Measurements from ENCODE around the gene ACAN.
A peak's percentile ranks its signal among the peaks of the same experiment; 100 is the strongest.

Gene ACAN

DNA sequence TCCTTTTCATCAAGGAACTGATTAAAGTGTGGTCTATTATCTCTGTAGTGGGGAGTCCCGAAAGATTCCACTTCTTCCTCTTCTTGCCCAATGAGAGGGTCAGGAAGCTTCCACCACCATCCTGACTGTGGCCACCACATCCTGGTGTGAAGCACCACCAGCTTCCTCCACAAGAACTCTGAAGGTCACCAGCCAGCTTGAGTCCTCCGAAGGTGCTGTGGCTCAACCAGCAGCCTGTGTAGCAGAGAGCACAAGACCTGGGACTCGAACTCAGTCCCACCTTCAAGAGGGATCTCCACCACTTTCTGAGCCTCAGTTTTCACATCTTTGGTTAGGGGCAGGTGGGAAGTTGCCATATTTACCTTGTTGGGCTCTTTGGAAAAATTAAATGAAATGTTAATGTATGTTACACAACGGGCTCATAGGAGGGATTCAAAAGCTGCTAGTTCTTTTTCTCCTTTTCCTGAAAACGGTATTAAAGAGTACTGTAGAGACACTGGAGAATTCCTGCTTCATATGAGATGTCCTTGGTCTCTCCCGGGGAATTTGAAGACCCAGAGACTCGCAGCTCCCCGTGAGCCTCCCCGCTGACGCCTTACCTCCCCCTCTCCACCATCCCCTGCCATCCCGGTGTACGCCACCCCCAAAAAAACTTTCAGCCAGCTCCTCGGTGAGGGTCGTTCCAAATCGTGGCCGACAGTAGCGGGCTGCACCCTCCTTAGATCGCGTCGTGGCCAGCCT lies 816 bp upstream of the ACAN start:
- no peaks in the 10 kb centered on the region for H3K36me3 ChIP-seq
- no peaks in the 10 kb centered on the region for H3K9me3 ChIP-seq (ENCODE audit: severe bottlenecking)
- no peak for DNase-seq
- TF ChIP-seq, protein P1, sequence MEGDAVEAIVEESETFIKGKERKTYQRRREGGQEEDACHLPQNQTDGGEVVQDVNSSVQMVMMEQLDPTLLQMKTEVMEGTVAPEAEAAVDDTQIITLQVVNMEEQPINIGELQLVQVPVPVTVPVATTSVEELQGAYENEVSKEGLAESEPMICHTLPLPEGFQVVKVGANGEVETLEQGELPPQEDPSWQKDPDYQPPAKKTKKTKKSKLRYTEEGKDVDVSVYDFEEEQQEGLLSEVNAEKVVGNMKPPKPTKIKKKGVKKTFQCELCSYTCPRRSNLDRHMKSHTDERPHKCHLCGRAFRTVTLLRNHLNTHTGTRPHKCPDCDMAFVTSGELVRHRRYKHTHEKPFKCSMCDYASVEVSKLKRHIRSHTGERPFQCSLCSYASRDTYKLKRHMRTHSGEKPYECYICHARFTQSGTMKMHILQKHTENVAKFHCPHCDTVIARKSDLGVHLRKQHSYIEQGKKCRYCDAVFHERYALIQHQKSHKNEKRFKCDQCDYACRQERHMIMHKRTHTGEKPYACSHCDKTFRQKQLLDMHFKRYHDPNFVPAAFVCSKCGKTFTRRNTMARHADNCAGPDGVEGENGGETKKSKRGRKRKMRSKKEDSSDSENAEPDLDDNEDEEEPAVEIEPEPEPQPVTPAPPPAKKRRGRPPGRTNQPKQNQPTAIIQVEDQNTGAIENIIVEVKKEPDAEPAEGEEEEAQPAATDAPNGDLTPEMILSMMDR (IDR thresholded peaks at IDR 0.05; ENCODE audit: low read depth, low read length), result no peak
- no peak overlapping the region for H3K27ac ChIP-seq
- H3K27me3 ChIP-seq (ENCODE audit: insufficient read depth, low read depth, severe bottlenecking), result peaks cover 28% of the 10 kb centered on the region
- H3K4me3 ChIP-seq (ENCODE audit: low read depth, low read length), result peak overlapping the region; percentile 53

DNA sequence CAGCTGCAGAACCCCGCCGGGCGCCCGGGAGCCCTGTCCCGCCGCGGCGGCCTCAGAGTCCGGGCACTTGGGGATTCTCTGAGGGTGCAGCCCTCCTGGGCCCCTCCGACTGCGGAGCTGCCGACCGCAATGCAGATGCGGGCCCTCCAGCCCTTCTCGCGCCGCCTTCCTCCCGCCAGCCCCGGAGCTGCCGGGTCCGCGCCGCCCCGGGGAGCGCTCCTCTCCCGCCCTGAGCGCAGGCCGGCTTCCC lies 320 bp upstream of the ACAN start:
- Histone ChIP-seq H3K27me3 (ENCODE audit: insufficient read depth, low read depth, severe bottlenecking) (peaks cover 28% of the 10 kb centered on the region), H3K9me3 (ENCODE audit: severe bottlenecking) (no peaks in the 10 kb centered on the region), H3K4me3 (ENCODE audit: low read depth, low read length) (peak overlapping the region; percentile 53), H3K36me3 (no peaks in the 10 kb centered on the region), H3K27ac (no peak overlapping the region)
- DNase-seq, result peak; percentile 11
- TF ChIP-seq, protein P1 (IDR thresholded peaks at IDR 0.05; ENCODE audit: low read depth, low read length), result no peak

DNA sequence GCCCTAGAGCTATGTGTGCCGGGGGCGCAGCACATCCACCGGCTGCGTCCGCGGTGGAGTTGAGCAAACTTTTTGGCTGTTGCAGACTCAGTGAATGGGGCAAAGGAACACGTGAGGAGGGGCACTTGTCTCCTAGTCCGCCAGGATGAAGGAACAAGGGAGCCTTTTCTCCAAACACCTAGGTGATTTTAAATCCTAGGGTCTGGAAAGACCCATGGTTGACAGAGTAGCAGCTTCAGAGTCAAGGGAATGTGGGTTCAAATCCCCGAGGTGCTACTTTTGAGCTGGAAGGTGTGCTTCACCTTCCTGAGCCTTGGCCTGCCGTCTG lies 648 bp downstream of the ACAN start:
- Histone ChIP-seq H3K9me3 (ENCODE audit: severe bottlenecking) (no peaks in the 10 kb centered on the region), H3K36me3 (no peaks in the 10 kb centered on the region), H3K27ac (no peak overlapping the region), H3K4me3 (ENCODE audit: low read depth, low read length) (peak overlapping the region; percentile 45), H3K27me3 (ENCODE audit: insufficient read depth, low read depth, severe bottlenecking) (peaks cover 28% of the 10 kb centered on the region)
- DNase-seq, result no peak
- TF ChIP-seq, protein P1 (IDR thresholded peaks at IDR 0.05; ENCODE audit: low read depth, low read length), result no peak

DNA sequence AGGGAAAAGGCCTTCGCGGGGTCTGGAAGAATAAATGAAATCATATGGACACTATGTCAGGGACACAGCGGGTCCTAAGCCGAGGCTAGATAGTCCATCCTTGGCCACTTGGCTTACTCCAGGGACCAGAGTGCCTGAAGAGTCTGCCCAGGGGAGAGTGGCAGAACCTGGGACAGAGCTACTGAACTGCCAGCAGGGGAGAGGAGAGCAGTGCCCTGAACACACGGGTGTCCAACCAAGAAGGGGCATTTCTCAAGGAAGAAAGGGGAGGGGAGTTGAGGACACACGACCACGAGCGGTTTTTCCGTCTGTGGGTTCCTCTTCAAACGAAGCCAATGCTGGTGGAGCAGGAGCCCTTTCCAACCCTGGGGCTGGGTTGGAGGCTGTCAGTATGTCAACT lies 1.0 kb downstream of the ACAN start:
- no peak for DNase-seq
- Histone ChIP-seq H3K36me3 (no peaks in the 10 kb centered on the region), H3K27me3 (ENCODE audit: insufficient read depth, low read depth, severe bottlenecking) (peaks cover 28% of the 10 kb centered on the region), H3K4me3 (ENCODE audit: low read depth, low read length) (no peak overlapping the region), H3K9me3 (ENCODE audit: severe bottlenecking) (no peaks in the 10 kb centered on the region), H3K27ac (no peak overlapping the region)
- TF ChIP-seq, protein P1 (IDR thresholded peaks at IDR 0.05; ENCODE audit: low read depth, low read length), result no peak

DNA sequence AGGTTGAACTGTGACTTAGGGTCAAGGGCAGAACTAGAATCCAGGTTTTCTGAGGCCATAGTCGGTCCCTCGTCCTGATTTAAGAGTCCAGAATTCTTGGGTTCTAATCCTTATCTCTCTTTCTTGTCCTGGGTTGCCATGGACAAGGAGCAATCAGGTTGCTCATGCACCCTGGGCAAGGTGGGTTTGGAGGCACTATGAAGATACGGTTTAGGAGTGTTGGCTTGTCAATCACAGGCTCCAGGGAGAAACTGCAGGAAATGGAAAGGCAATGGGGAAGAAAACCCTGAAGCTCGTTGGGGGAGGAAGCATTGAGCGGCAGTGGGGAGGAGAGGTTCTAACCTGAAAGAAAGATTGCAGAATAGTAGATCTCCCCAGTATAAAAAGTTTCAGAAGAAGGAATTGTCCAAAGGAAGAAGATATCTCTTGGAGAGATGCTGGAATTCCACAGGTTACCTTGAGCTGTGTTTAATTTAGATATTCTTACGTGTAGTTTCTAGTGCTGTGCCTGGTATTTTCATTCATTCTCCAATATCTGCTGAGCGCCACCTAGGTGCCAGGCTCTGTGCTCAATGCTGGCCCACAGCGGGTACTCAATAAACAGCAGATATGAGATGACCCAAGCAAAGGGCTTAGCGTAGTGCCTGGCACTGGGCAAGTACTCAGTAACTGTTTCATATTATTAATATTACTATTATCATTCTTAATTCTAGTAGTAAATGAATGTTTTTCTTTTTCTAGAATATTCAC lies 2.0 kb downstream of the ACAN start:
- no peak overlapping the region for H3K27ac ChIP-seq
- no peak overlapping the region for H3K4me3 ChIP-seq (ENCODE audit: low read depth, low read length)
- TF ChIP-seq, protein P1 (IDR thresholded peaks at IDR 0.05; ENCODE audit: low read depth, low read length), result no peak
- peaks cover 28% of the 10 kb centered on the region for H3K27me3 ChIP-seq (ENCODE audit: insufficient read depth, low read depth, severe bottlenecking)
- H3K36me3 ChIP-seq, result no peaks in the 10 kb centered on the region
- DNase-seq, result no peak
- H3K9me3 ChIP-seq (ENCODE audit: severe bottlenecking), result no peaks in the 10 kb centered on the region
